ENCODE results near the gene TUBB.

The TUBB gene

DNA sequence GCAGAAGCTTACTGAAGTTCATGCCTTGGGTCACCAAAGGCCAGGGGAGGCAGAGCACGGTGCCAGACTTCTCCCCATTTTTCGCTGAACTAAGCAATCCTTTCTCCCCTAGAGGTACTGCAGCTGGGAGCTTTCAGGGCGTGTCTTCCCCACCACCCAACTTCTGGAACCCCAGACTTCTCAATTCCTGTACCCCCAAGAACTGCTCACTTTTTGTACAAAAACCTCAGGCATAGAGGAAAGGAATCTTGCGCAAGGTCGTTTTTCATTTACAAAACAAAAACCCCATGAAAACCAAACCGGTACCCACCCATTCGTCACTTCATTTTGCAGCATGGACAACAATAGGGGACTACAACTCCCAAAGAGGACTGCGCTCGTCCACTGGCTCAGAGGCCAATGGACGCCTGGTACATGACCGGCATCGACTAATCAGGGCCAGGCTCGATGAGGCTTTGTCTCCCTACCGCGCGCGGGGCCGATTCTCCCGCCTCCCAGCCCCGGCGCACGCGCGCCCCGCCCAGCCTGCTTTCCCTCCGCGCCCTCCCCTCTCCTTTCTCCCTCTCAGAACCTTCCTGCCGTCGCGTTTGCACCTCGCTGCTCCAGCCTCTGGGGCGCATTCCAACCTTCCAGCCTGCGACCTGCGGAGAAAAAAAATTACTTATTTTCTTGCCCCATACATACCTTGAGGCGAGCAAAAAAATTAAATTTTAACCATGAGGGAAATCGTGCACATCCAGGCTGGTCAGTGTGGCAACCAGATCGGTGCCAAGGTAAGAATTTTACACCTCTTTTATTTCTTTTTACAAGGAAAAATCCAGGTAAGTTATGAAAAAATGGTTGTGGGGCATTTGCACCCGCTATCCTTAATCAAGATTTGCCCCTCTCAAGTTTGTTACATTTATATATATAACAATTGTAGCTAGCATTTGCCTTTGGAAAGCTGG lies at the start of gene TUBB:
Gene TUBB (plus strand): TSS at position 562 of the 947 bp plus-strand sequence. CDS start 155 bp downstream, at position 717.
- no peak for FAIRE-seq
- peak; percentile 90 for DNase-seq (ENCODE audit: low spot score)

GRCh38 chr6:30670760-30671527 lies 49.2 kb upstream of the TUBB start:
- DNase-seq (ENCODE audit: low spot score) (no peak), FAIRE-seq (no peak)

DNA sequence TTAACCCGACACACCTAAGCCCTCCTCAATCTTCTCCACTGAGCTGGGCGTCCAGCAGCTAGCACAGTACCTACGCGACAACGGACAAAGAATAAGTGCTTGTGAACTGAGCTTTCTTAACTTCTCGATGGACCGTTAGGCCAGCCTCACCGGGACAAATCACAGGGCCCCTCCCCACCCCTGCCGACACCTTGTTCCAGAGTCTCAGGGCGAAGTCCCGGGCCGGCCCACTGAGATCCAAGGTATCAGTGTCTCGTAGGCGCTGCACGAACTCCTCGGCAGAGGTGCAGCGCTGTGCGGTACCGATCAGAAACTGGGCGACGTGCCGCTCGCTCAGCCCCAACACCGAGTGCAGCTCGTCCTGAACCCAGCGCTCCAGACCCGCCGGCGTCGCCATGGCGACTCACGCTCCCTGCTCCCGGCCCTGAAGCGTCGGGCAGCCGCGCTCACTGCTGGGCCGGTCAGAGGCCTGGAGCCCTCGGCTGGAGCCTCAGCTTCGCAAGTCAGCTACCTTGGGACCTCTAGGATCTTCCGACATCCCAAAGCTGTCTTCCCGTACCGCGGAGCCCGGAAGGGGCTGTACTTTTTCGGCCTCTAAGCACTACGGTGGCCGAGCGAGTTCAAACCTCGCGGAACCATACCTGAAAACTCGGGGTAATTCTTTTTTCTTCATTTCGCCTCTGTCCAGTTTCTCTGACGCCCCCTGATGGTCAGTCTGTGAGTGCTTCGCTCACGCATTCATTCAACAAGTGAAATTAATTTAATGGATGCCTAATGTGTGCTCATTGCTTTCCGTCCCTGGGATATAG lies 47.5 kb upstream of the TUBB start, which contains the start of gene DHX16:
Gene DHX16 (minus strand): TSS at position 562 of the 809 bp plus-strand sequence. CDS start 165 bp downstream, at position 397.
- peak; percentile 92 for DNase-seq (ENCODE audit: low spot score)
- FAIRE-seq = no peak

DNA sequence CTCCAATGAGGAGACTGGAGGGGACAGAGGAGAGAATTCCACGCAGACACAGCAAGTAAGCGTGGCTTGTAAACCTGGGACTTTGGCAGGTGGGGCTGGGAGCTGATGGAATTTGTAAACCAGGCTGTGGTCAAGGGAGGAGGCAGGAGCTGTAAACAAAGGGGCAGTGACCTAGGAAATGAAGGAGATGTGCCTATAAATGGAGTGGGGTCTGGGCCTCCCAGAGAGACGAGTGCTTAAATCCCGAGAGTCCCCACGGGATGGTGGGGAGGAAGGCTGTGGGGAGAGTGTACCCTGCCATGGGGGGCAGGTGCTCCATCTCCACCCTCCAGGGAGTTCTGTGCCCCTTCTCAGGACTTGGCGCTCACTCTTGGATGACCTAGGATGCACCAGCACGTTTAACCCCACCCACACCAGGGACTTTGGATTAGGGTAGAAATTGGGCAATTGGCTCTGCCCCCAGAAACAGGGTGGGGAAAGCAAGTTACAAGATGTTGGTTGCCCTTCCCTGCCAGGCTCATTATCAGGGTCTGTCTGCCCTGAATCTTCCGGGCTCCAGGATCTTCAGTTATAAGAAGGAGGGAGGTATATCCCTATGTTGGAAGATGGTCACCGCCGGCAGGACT lies 43.4 kb upstream of the TUBB start:
- FAIRE-seq (no peak), DNase-seq (ENCODE audit: low spot score) (no peak)

DNA sequence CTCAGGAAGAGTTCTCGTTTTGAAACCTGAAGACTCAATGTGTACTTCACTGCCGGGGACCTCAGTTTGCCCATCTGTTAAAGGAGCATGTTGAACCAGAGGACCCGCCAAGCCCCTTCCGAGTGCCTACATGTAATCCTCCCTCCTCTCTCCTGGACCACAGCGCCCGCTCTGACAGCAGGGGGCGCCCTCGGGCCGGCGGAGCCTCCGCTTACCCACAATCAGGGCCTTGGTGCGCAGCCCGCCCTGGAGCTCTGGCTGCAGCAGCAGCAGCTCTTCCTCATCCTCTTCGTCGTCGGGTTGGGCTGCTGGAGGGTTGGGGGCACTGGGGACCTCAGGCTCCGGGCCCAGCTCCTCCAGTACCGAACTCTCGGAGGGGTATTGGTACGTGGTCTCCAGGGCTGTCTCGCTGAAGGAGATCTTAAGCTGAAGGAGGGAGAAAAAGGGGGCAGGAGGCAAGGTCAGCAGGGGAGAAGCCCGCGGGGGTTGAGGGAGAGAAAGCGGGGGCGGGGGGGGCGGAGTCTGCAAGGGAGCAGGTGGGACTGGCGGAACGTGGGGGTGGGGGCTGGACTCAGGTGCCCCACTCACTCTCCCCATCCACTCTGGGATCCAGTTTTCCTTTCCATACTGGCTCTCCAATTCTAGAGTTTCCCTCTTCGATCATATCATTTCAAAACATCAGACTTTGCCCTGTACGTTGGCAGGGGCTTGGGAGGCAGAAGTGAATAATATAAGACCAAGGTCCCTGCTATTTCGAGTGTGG lies 41.0 kb upstream of the TUBB start:
- DNase-seq (ENCODE audit: low spot score) (peak; percentile 74), FAIRE-seq (no peak)

DNA sequence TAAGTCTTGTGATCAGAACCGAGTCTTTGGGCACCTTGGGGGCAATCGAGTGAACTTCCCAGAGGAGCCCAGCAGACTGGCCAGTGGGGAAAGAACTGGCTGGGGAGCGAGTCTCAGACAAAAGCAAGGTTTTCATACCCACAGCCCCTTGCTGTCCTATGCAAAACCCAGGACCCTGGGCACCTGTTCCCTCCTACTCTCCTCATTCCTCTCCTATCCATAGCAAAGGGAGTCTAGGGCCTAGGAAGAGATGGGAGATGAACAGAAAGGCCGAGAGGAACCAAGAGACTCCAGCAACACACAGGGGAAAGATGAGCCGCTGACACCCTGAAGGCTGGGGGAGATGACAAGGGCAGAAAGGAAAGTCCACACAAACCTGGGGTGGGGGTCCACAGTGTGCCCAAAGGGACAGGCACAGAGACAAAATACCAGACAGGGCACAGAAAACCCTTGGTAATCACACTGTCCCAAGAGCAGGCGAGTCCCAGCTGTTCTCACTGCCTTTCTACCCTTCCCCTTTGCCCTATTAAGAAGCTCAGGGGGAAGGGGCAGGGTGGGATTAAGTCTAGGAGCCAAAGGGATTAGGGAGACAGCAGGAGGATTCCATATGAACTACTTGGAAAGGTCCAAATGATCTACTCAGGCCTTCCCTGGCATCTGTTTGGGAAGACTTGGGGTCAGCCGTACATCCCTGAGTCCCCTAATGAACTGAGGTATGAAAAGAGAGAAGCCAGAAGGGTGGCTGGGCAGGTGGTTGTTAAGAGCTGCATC lies 40.2 kb upstream of the TUBB start:
- DNase-seq (ENCODE audit: low spot score) (no peak), FAIRE-seq (no peak)

GRCh38 chr6:30681766-30682142 lies 38.4 kb upstream of the TUBB start:
- DNase-seq (ENCODE audit: low spot score) (no peak), FAIRE-seq (no peak)

DNA sequence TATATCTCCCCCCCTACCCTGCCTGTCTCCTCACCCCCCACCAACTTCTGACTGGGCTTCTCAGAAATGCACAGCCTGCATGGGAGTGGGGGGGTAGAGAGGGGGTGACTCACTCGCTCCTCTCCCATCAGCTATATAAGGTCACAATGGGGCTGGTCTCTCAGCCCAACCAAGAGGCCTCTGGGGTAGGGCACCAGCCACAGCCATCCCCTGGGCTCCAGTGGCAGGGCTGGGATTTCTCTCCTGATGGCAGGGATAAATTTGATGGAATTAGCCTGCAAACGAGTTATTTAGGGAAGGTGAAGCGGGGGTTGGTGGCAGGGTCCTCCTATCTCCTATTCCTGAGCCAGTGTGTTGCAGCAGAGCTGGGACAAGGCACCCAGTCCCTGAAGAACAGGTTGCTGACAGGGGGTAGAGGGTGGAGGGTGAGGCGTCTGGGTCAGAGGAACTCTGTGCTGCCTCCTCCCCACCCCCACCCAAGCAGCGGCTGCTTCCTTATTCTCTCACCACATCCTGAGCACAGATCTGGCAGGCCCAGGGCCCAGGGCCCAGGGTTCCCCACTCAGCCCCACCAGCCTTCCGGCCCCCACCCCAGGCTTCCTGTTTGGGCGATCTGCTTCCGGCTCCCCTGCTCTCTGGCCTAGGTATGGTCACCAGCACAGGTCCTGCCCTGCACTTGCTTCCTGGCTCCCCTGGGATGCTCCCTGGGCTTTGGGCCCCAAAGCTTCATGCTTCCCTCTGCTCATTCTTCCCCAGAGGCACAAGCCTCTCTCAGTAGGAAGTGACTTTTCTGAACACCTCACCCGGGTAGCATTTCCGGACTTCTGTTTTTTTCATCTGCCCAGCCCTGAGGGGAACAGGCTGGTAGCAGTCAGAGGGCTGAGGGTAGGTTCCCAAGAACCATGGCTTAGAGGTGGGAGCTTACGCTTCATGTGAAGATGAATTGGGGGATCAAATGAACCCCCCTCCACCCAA lies 37.7 kb upstream of the TUBB start:
- FAIRE-seq = no peak

GRCh38 chr6:30683183-30683979 lies 36.8 kb upstream of the TUBB start:
- no peak for DNase-seq (ENCODE audit: low spot score)
- FAIRE-seq = no peak

More for the DNA sequence above, 37.7 kb upstream of the TUBB start:
- peak; percentile 80 for DNase-seq (ENCODE audit: low spot score)

GRCh38 chr6:30683980-30684338 lies 36.2 kb upstream of the TUBB start:
- DNase-seq (ENCODE audit: low spot score) (no peak), FAIRE-seq (no peak)

- DNase-seq (ENCODE audit: low spot score) (no peak), FAIRE-seq (no peak)
Measured at GRCh38 chr6:30684386-30685156, 35.6 kb upstream of the TUBB start.

GRCh38 chr6:30685157-30686008 lies 34.8 kb upstream of the TUBB start:
- no peak for DNase-seq (ENCODE audit: low spot score)
- no peak for FAIRE-seq

DNA sequence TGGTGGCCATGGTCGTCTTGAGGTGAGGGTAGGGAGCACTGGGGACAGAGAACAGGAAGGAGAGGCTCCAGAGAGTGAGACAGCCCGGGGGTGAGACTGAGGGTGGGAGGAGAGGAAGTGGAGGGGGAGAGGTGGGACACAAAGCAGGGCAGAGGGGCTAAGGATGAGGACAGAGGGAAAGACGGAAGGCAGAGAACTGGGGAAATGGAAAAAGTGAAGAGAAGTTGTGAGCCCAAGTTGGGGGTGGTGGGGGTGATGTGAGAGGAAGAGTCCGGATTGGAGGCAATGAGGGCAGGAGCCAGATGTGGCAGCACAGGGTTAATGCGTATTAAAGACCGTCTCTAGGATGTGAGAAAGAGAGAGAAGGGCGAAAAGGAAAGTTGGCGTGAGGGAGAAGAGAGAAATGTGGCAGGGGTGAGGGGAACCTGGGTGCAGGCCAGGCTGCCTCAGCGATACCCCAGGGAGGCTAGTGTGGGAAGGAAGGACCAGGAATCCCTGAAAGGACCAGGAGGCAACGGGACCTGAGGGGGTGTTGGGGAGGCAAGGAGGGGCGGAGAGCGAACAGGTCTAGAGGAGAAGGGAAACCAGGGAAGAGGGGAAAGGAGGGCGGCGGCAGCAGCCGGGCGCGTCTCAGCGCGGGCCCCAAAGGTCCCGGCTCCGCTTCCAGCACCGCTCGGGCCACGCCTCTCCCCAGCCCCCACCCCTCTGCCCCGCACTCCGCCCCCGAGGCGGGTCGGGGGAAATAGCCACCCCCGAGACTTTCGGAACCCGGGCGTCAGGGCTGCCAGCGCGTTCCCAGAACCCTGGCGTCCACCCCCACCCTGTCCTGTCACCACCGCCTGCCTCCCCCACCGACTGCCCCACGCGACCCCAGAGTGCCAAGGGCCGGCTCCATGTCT lies 33.9 kb upstream of the TUBB start, which contains the start of gene PPP1R18:
Gene PPP1R18 (minus strand): TSS at position 637 of the 899 bp plus-strand sequence. CDS start 627 bp downstream, at position 10.
- no peak for FAIRE-seq
- peak; percentile 70 for DNase-seq (ENCODE audit: low spot score)

- peak; percentile 91 for DNase-seq (ENCODE audit: low spot score)
- no peak for FAIRE-seq
Measured at GRCh38 chr6:30686908-30687658, 33.1 kb upstream of the TUBB start.

Measured in urothelium cell line (cell line).